GM13976 (cell line): Measurements from ENCODE around the gene CEP112.

Experiments used
- DNase-seq: peaks from one replicate; pipeline ENCODE4 v3.0.0; 2012; ENCODE audit warnings: low spot score
- CTCF ChIP-seq: IDR thresholded peaks from 2 replicates; pipeline ENCODE4 v1.5.1; 2012; ENCODE audit warnings: borderline replicate concordance, mild to moderate bottlenecking; ENCODE audit not compliant: insufficient read depth; ENCODE audit errors: extremely low read depth, missing control alignments, control extremely low read depth
- in situ Hi-C: fragments of 300-500 bp; cut with MboI; formaldehyde crosslinking; loops from one replicate; pipeline ENCODE4 v1.12.0; 2022; ENCODE audit warnings: low sequenced_read_pairs, mixed read lengths, inconsistent platforms; ENCODE audit not compliant: unreplicated experiment

The CEP112 gene

GRCh38 chr17:65888649-65889048, 303.3 kb downstream of the CEP112 start:
- no peak for TF ChIP-seq CTCF
- in situ Hi-C loops: no loop called here
- no peak for DNase-seq

- DNase-seq: no peak
- in situ Hi-C loops: no loop called here
- TF ChIP-seq CTCF: no peak
Measured at GRCh38 chr17:65886315-65887245, 305.4 kb downstream of the CEP112 start.

- no peak for TF ChIP-seq CTCF
- in situ Hi-C loops: no loop called here
Measured at GRCh38 chr17:65885541-65886312, 306.2 kb downstream of the CEP112 start.

GRCh38 chr17:65876985-65877384, 314.9 kb downstream of the CEP112 start:
- TF ChIP-seq CTCF: no peak
- in situ Hi-C loops: no loop called here
- no peak for DNase-seq

More at GRCh38 chr17:65885541-65886312, 306.2 kb downstream of the CEP112 start:
- no peak for DNase-seq

- in situ Hi-C loops: no loop called here
- DNase-seq: no peak
- TF ChIP-seq CTCF: no peak
Measured at GRCh38 chr17:65868881-65869280, 323.1 kb downstream of the CEP112 start.

GRCh38 chr17:65867014-65867413, 324.9 kb downstream of the CEP112 start:
- in situ Hi-C loops: no loop called here
- no peak for DNase-seq
- no peak for TF ChIP-seq CTCF
